ENCODE data around the gene KRT86.

DNA sequence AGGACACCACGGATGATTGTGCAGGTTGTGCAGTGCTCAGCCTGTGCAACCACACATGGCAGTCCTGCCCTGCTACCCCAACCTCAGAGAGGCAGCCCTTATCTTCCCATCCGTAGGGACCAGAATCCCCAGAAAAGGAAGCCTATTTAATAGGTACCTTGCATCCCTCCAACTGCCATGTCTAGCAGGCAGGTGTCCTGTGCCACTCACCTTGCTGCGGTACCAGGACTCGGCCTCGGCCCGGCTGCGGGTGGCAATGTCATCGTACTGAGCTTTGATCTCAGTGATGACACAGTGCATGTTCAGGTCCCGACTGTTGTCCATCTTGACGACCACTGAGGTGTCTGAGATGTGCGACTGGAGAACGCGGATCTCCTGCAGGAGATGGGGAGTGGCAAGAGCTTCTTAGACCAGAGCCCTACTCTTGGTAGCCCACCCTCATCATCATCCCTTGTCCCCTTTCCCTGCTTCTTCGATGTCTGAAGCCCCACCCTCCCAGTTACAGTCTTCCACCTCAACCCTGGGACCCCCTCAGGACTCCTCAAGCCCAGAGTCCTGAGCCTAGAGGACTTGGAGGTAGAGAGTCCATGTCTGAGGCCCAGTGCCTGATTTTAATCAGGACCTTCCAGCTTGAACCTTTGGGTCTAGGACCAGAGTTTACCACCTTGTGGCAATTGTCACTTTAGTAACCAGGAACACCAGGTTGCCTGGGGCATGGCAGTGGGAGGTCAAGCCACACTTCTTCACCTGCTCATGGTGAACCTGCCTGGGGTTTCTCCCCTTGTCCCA is 20.9 kb upstream of the KRT86 start:
- TF ChIP-seq, protein P1, sequence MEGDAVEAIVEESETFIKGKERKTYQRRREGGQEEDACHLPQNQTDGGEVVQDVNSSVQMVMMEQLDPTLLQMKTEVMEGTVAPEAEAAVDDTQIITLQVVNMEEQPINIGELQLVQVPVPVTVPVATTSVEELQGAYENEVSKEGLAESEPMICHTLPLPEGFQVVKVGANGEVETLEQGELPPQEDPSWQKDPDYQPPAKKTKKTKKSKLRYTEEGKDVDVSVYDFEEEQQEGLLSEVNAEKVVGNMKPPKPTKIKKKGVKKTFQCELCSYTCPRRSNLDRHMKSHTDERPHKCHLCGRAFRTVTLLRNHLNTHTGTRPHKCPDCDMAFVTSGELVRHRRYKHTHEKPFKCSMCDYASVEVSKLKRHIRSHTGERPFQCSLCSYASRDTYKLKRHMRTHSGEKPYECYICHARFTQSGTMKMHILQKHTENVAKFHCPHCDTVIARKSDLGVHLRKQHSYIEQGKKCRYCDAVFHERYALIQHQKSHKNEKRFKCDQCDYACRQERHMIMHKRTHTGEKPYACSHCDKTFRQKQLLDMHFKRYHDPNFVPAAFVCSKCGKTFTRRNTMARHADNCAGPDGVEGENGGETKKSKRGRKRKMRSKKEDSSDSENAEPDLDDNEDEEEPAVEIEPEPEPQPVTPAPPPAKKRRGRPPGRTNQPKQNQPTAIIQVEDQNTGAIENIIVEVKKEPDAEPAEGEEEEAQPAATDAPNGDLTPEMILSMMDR (conservative IDR thresholded peaks at IDR 0.05 in 1 of 2, IDR thresholded peaks at IDR 0.05 in 1 of 2; ENCODE audit: low read depth in 1 of 2, low read length in 2 of 2), result no peak
- no peak for TF ChIP-seq EZH2 (IDR thresholded peaks at IDR 0.05; ENCODE audit: low read length, missing control alignments)
